IPS-20b (cell line): ENCODE data around the gene PEPD.

ENCODE experiments used
- H3K27ac ChIP-seq: one replicate; pipeline ENCODE4 v1.5.1; 2013; ENCODE audit warnings: low read length
- H3K27me3 ChIP-seq: 2 replicates; pipeline ENCODE4 v1.6.1; 2013; ENCODE audit warnings: mild to moderate bottlenecking, low read length, inconsistent platforms; ENCODE audit not compliant: insufficient read depth
- H3K36me3 ChIP-seq: 2 replicates; pipeline ENCODE4 v1.6.1; 2013; ENCODE audit warnings: low read depth, mild to moderate bottlenecking, inconsistent platforms, low read length, moderate library complexity; ENCODE audit not compliant: insufficient read depth
- H3K4me1 ChIP-seq: 2 replicates; pipeline ENCODE4 v1.6.1; 2013; ENCODE audit warnings: mild to moderate bottlenecking, control low read depth, inconsistent platforms, low read length, moderate library complexity; ENCODE audit not compliant: insufficient read depth
- H3K4me3 ChIP-seq: 2 replicates; pipeline ENCODE4 v1.5.1; 2013; ENCODE audit warnings: mild to moderate bottlenecking, low read length, inconsistent platforms
- H3K9ac ChIP-seq: 2 replicates; pipeline ENCODE4 v1.6.1; 2013; ENCODE audit warnings: low read depth, mild to moderate bottlenecking, inconsistent platforms, low read length, moderate library complexity
- H3K9me3 ChIP-seq: 2 replicates; pipeline ENCODE4 v1.6.1; 2013; ENCODE audit warnings: mild to moderate bottlenecking, low read depth, low read length, inconsistent platforms; ENCODE audit not compliant: insufficient read depth

The PEPD gene

GRCh38 chr19:33520844-33521479 is 629 bp downstream of the PEPD start:
- Histone ChIP-seq H3K4me3 (peak overlapping the region; percentile 96), H3K4me1 (peaks cover 7% of the 10 kb centered on the region), H3K9me3 (no peaks in the 10 kb centered on the region), H3K36me3 (no peaks in the 10 kb centered on the region), H3K9ac (peak overlapping the region; percentile 81), H3K27me3 (no peaks in the 10 kb centered on the region), H3K27ac (no peak overlapping the region)

GRCh38 chr19:33520048-33520643 is 1.4 kb downstream of the PEPD start:
- H3K4me3 ChIP-seq = peak overlapping the region; percentile 96; the same call in 1 of the 2 replicates

GRCh38 chr19:33519416-33519815 is 2.2 kb downstream of the PEPD start:
- H3K27me3 ChIP-seq = no peaks in the 10 kb centered on the region
- H3K9ac ChIP-seq = no peak overlapping the region
- no peak overlapping the region for H3K4me3 ChIP-seq
- H3K9me3 ChIP-seq = no peaks in the 10 kb centered on the region
- no peaks in the 10 kb centered on the region for H3K36me3 ChIP-seq
- peaks cover 7% of the 10 kb centered on the region for H3K4me1 ChIP-seq
- H3K27ac ChIP-seq = no peak overlapping the region

More at GRCh38 chr19:33520048-33520643, 1.4 kb downstream of the PEPD start:
- Histone ChIP-seq H3K36me3 (no peaks in the 10 kb centered on the region), H3K9me3 (no peaks in the 10 kb centered on the region), H3K27me3 (no peaks in the 10 kb centered on the region), H3K9ac (no peak overlapping the region), H3K27ac (no peak overlapping the region), H3K4me1 (peaks cover 7% of the 10 kb centered on the region)

- Histone ChIP-seq H3K9ac (no peak overlapping the region), H3K4me3 (0 out of 2 replicates have a peak overlapping the region, but pooled peaks have one; percentile 14), H3K4me1 (peaks cover 7% of the 10 kb centered on the region), H3K27me3 (no peaks in the 10 kb centered on the region), H3K9me3 (no peaks in the 10 kb centered on the region), H3K27ac (no peak overlapping the region), H3K36me3 (no peaks in the 10 kb centered on the region)
Observed at GRCh38 chr19:33518541-33518940, 3.0 kb downstream of the PEPD start.

GRCh38 chr19:33517922-33518321 is 3.7 kb downstream of the PEPD start:
- H3K9me3 ChIP-seq = no peaks in the 10 kb centered on the region
- H3K27ac ChIP-seq = no peak overlapping the region
- H3K36me3 ChIP-seq = no peaks in the 10 kb centered on the region
- no peak overlapping the region for H3K4me3 ChIP-seq
- H3K27me3 ChIP-seq = no peaks in the 10 kb centered on the region
- H3K9ac ChIP-seq = no peak overlapping the region
- H3K4me1 ChIP-seq = peaks cover 6% of the 10 kb centered on the region

GRCh38 chr19:33515921-33516320 is 5.7 kb downstream of the PEPD start:
- Histone ChIP-seq H3K4me1 (peaks cover 8% of the 10 kb centered on the region), H3K9ac (no peak overlapping the region; the same call in 1 of the 2 replicates), H3K9me3 (no peaks in the 10 kb centered on the region), H3K27ac (no peak overlapping the region), H3K27me3 (no peaks in the 10 kb centered on the region), H3K36me3 (no peaks in the 10 kb centered on the region), H3K4me3 (no peak overlapping the region)

GRCh38 chr19:33514885-33515551 is 6.6 kb downstream of the PEPD start:
- peaks cover 13% of the 10 kb centered on the region for H3K4me1 ChIP-seq
- H3K27ac ChIP-seq = no peak overlapping the region
- peaks cover 4% of the 10 kb centered on the region; the same call in 1 of the 2 replicates for H3K36me3 ChIP-seq
- H3K27me3 ChIP-seq = no peaks in the 10 kb centered on the region
- H3K4me3 ChIP-seq = no peak overlapping the region
- no peaks in the 10 kb centered on the region for H3K9me3 ChIP-seq
- no peak overlapping the region for H3K9ac ChIP-seq

- no peak overlapping the region for H3K4me3 ChIP-seq
- H3K27ac ChIP-seq = no peak overlapping the region
- peaks cover 8% of the 10 kb centered on the region; the same call in 1 of the 2 replicates for H3K4me1 ChIP-seq
- H3K36me3 ChIP-seq = peaks cover 11% of the 10 kb centered on the region; the same call in 1 of the 2 replicates
- no peaks in the 10 kb centered on the region for H3K9me3 ChIP-seq
- H3K9ac ChIP-seq = no peak overlapping the region
- H3K27me3 ChIP-seq = no peaks in the 10 kb centered on the region
Observed at GRCh38 chr19:33513424-33513823, 8.2 kb downstream of the PEPD start.

- peaks cover 11% of the 10 kb centered on the region for H3K36me3 ChIP-seq
- H3K4me3 ChIP-seq = no peak overlapping the region
- no peak overlapping the region for H3K27ac ChIP-seq
- H3K9me3 ChIP-seq = no peaks in the 10 kb centered on the region
- peaks cover 8% of the 10 kb centered on the region; the same call in 1 of the 2 replicates for H3K4me1 ChIP-seq
- H3K27me3 ChIP-seq = no peaks in the 10 kb centered on the region
- no peak overlapping the region for H3K9ac ChIP-seq
Observed at GRCh38 chr19:33512580-33513137, 8.9 kb downstream of the PEPD start.

- Histone ChIP-seq H3K4me1 (peaks cover 8% of the 10 kb centered on the region; the same call in 1 of the 2 replicates), H3K27ac (no peak overlapping the region), H3K36me3 (peaks cover 11% of the 10 kb centered on the region), H3K27me3 (no peaks in the 10 kb centered on the region), H3K4me3 (no peak overlapping the region), H3K9ac (no peak overlapping the region), H3K9me3 (no peaks in the 10 kb centered on the region)
Observed at GRCh38 chr19:33512021-33512420, 9.6 kb downstream of the PEPD start.

GRCh38 chr19:33511346-33511745 is 10.2 kb downstream of the PEPD start:
- H3K27ac ChIP-seq = no peak overlapping the region
- no peaks in the 10 kb centered on the region for H3K9me3 ChIP-seq
- no peaks in the 10 kb centered on the region for H3K27me3 ChIP-seq
- peaks cover 8% of the 10 kb centered on the region; the same call in 1 of the 2 replicates for H3K4me1 ChIP-seq
- H3K9ac ChIP-seq = no peak overlapping the region
- peaks cover 11% of the 10 kb centered on the region for H3K36me3 ChIP-seq
- H3K4me3 ChIP-seq = no peak overlapping the region
